HEK293T (cell line): ENCODE results near the gene FAM3A.

Source experiments
- BHLHE40 ChIP-seq: fragments of 450-650 bp; IDR thresholded peaks from 2 replicates; pipeline ENCODE4 v1.6.1; 2016; ENCODE audit warnings: mild to moderate bottlenecking, moderate library complexity, borderline replicate concordance
- ELF4 ChIP-seq: fragments of 450-650 bp; IDR thresholded peaks from 2 replicates; pipeline ENCODE4 v1.6.1; 2017; ENCODE audit warnings: antibody characterized with exemption
- FOXA1 ChIP-seq: fragments of 450-650 bp; IDR thresholded peaks from 2 replicates; pipeline ENCODE4 v1.6.1; 2016; ENCODE audit warnings: mild to moderate bottlenecking
- FOXK2 ChIP-seq: fragments of 450-650 bp; IDR thresholded peaks from 2 replicates; pipeline ENCODE4 v1.6.1; 2016; ENCODE audit warnings: mild to moderate bottlenecking
- L3MBTL2 ChIP-seq: fragments of 450-650 bp; conservative IDR thresholded peaks from 2 replicates; pipeline ENCODE4 v1.6.1; 2016; ENCODE audit warnings: mild to moderate bottlenecking
- NFRKB ChIP-seq: fragments of 450-650 bp; IDR thresholded peaks from 2 replicates; pipeline ENCODE4 v1.6.1; 2016; ENCODE audit warnings: mild to moderate bottlenecking, moderate library complexity
- SP1 ChIP-seq: fragments of 450-650 bp; IDR thresholded peaks from 2 replicates; pipeline ENCODE4 v1.6.1; 2017
- SUZ12 ChIP-seq: fragments of 450-650 bp; IDR thresholded peaks from 2 replicates; pipeline ENCODE4 v1.6.1; 2016; ENCODE audit warnings: mild to moderate bottlenecking
- TARDBP ChIP-seq: fragments of 450-650 bp; IDR thresholded peaks from 2 replicates; pipeline ENCODE4 v1.6.1; 2016
- TF ChIP-seq, protein P1 (sequence below): fragments of 450-650 bp; IDR thresholded peaks from 2 replicates; pipeline ENCODE4 v1.6.1; 2016

DNA sequence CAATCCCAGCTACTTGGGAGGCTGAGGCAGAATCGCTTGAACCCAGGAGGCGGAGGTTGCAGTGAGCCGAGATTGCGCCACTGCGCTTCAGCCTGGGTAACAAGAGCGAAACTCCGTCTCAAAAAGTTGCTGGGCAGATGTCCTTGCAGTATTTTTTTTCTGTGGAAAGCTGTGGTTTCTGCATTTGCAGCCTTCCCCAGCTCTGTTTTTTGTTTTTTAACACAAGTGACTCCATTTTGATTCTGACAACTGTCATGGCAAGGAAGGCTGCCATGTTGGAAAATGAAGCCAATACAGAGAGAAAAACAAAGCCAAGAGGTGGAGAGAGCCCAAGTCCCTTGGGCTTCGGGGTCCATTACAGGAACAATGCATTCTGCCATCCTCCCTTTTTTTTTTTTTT lies 13.9 kb downstream of the FAM3A start:
- TF ChIP-seq NFRKB = no peak
- TF ChIP-seq SP1 = no peak
- no peak for TF ChIP-seq FOXK2
- no peak for TF ChIP-seq L3MBTL2
- TF ChIP-seq, protein P1, sequence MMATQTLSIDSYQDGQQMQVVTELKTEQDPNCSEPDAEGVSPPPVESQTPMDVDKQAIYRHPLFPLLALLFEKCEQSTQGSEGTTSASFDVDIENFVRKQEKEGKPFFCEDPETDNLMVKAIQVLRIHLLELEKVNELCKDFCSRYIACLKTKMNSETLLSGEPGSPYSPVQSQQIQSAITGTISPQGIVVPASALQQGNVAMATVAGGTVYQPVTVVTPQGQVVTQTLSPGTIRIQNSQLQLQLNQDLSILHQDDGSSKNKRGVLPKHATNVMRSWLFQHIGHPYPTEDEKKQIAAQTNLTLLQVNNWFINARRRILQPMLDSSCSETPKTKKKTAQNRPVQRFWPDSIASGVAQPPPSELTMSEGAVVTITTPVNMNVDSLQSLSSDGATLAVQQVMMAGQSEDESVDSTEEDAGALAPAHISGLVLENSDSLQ = no peak
- TF ChIP-seq ELF4 = no peak
- no peak for TF ChIP-seq BHLHE40
- TF ChIP-seq SUZ12 = no peak
- no peak for TF ChIP-seq TARDBP
- no peak for TF ChIP-seq FOXA1
